Measurements from ENCODE around the gene CRY1. TPM values are rescaled to one million over a fixed set of nuclear protein-coding genes. Genes with fewer than 3 reads are reported as not detected.

Gene CRY1
- polyA plus RNA-seq, 1 of the 3 experiments (the other 2 are of a cell fraction): 4.9 TPM

- CTCF ChIA-PET: interaction anchor here (1.4 to 2.7 kb wide), 3 partner anchors 18 to 32 kb away, joined by 3 to 13 read pairs (median 6); partner anchors contain the start of gene CRY1
- Histone ChIP-seq H3K79me2 (ENCODE audit: insufficient read depth) (no peaks in the 10 kb centered on the region), H3K4me3 (ENCODE audit: low read depth in 2 of 2, low read length in 1 of 2) (no peak overlapping the region), H3F3A (replicated peaks; ENCODE audit: insufficient read depth) (no peaks in the 10 kb centered on the region), H3K9me3 (no peaks in the 10 kb centered on the region), H2AFZ (ENCODE audit: low read depth) (no peak overlapping the region), H3K36me3 (replicated peaks in 1 of 2; ENCODE audit: control insufficient read depth in 1 of 2, insufficient read depth in 2 of 2, low read length in 1 of 2) (no peaks in the 10 kb centered on the region), H4K20me1 (ENCODE audit: insufficient read depth) (no peaks in the 10 kb centered on the region), H3K9ac (no peak overlapping the region), H3K4me1 (ENCODE audit: control insufficient read depth in 1 of 2, insufficient read depth in 2 of 2, low read depth in 1 of 2, low read length in 1 of 2) (no peaks in the 10 kb centered on the region), H3K27me3 (ENCODE audit: insufficient read depth) (no peaks in the 10 kb centered on the region; the same call in 1 of the 2 replicates), H3K9me2 (no peaks in the 10 kb centered on the region), H3K4me2 (no peak overlapping the region), H3K27ac (ENCODE audit: low read depth in 2 of 2, low read length in 1 of 2) (no peak overlapping the region)
- TF ChIP-seq RXRA (IDR thresholded peaks at IDR 0.05; ENCODE audit: borderline replicate concordance, low read depth) (no peak), FOSL2 (IDR thresholded peaks at IDR 0.05; ENCODE audit: borderline replicate concordance, low read depth) (no peak), SIN3A (IDR thresholded peaks at IDR 0.05; ENCODE audit: borderline replicate concordance, low read depth, low read length) (no peak), TCF12 (IDR thresholded peaks at IDR 0.05) (no peak), EP300 (IDR thresholded peaks at IDR 0.05; ENCODE audit: borderline replicate concordance in 1 of 2, low read depth in 1 of 2, low read length in 1 of 2) (no peak), TEAD4 (IDR thresholded peaks at IDR 0.05; ENCODE audit: borderline replicate concordance, insufficient read depth) (no peak)
- TF ChIP-seq, protein P1, sequence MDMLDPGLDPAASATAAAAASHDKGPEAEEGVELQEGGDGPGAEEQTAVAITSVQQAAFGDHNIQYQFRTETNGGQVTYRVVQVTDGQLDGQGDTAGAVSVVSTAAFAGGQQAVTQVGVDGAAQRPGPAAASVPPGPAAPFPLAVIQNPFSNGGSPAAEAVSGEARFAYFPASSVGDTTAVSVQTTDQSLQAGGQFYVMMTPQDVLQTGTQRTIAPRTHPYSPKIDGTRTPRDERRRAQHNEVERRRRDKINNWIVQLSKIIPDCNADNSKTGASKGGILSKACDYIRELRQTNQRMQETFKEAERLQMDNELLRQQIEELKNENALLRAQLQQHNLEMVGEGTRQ (IDR thresholded peaks at IDR 0.05; ENCODE audit: borderline replicate concordance, low read depth, low read length): no peak
- DNase-seq: no peak
- POLR2A ChIA-PET: no interaction called here
These were observed 18.0 kb upstream of the CRY1 start for GRCh38 chr12:107111314-107111713.

GRCh38 chr12:107109726-107110719 lies 16.7 kb upstream of the CRY1 start:
- DNase-seq: no peak
- Histone ChIP-seq H3K4me2 (no peak overlapping the region), H3K27ac (ENCODE audit: low read depth in 2 of 2, low read length in 1 of 2) (no peak overlapping the region), H3K79me2 (ENCODE audit: insufficient read depth) (no peaks in the 10 kb centered on the region), H3F3A (replicated peaks; ENCODE audit: insufficient read depth) (no peaks in the 10 kb centered on the region), H2AFZ (ENCODE audit: low read depth) (no peak overlapping the region), H3K9ac (no peak overlapping the region), H3K4me3 (ENCODE audit: low read depth in 2 of 2, low read length in 1 of 2) (no peak overlapping the region), H3K9me2 (no peaks in the 10 kb centered on the region), H3K36me3 (replicated peaks in 1 of 2; ENCODE audit: control insufficient read depth in 1 of 2, insufficient read depth in 2 of 2, low read length in 1 of 2) (no peaks in the 10 kb centered on the region), H3K4me1 (ENCODE audit: control insufficient read depth in 1 of 2, insufficient read depth in 2 of 2, low read depth in 1 of 2, low read length in 1 of 2) (no peaks in the 10 kb centered on the region), H3K9me3 (no peaks in the 10 kb centered on the region), H4K20me1 (ENCODE audit: insufficient read depth) (no peaks in the 10 kb centered on the region), H3K27me3 (ENCODE audit: insufficient read depth) (no peaks in the 10 kb centered on the region; the same call in 1 of the 2 replicates)
- ChIA-PET POLR2A (no interaction called here), CTCF (interaction anchor here (0.7 to 2.1 kb wide), 3 partner anchors 11 to 115 kb away, joined by 4 to 13 read pairs (median 5); no protein-coding TSS in a partner anchor)
- no peak for TF ChIP-seq FOSL2 (IDR thresholded peaks at IDR 0.05; ENCODE audit: borderline replicate concordance, low read depth)
- 59% methylated on average over 12 of the region's 12 CpGs for WGBS (ENCODE audit: low lambda C conversion rate)

DNA sequence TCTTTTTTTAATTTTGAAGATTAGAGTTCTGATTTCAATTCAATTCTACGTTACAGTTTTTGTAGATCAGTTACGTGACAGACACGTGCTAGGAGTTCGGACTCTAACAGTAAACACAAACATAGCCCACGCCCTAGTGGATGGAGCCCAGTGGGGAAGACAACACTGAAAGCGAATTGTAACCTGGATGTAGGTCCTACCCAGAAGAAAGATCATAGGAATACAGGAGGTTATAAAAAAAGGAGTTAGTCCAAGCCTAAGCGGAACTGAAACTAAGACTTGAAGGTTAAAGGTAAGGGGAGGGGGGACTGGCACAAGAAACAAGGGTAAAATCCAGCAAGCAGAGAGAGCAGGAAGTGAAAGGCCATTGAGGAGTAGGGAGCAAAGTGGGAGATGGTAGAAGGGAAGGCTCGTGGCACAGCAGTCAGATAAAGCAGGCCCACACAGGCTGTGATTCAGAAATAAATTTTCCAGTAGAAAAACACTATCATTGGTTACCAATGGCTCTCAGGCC lies 15.7 kb upstream of the CRY1 start:
- no peaks in the 10 kb centered on the region for H3K9me2 ChIP-seq
- H3K9ac ChIP-seq: no peak overlapping the region
- ChIA-PET POLR2A (no interaction called here), CTCF (interaction anchor here (0.6 to 5.7 kb wide), 3 partner anchors 10 to 210 kb away, joined by 3 to 46 read pairs (median 5); partner anchors contain the start of gene CRY1)
- H3K79me2 ChIP-seq (ENCODE audit: insufficient read depth): no peaks in the 10 kb centered on the region
- no peaks in the 10 kb centered on the region; the same call in 1 of the 2 replicates for H3K27me3 ChIP-seq (ENCODE audit: insufficient read depth)
- H3K36me3 ChIP-seq (replicated peaks in 1 of 2; ENCODE audit: control insufficient read depth in 1 of 2, insufficient read depth in 2 of 2, low read length in 1 of 2): no peaks in the 10 kb centered on the region
- H2AFZ ChIP-seq (ENCODE audit: low read depth): no peak overlapping the region
- H3K4me1 ChIP-seq (ENCODE audit: control insufficient read depth in 1 of 2, insufficient read depth in 2 of 2, low read depth in 1 of 2, low read length in 1 of 2): no peaks in the 10 kb centered on the region
- WGBS (ENCODE audit: low lambda C conversion rate): 67% methylated on average over 8 of the region's 8 CpGs
- H3K4me2 ChIP-seq: no peak overlapping the region
- H3K9me3 ChIP-seq: no peaks in the 10 kb centered on the region
- H3K4me3 ChIP-seq (ENCODE audit: low read depth in 2 of 2, low read length in 1 of 2): no peak overlapping the region
- no peak overlapping the region for H3K27ac ChIP-seq (ENCODE audit: low read depth in 2 of 2, low read length in 1 of 2)
- DNase-seq: no peak
- H4K20me1 ChIP-seq (ENCODE audit: insufficient read depth): no peaks in the 10 kb centered on the region
- H3F3A ChIP-seq (replicated peaks; ENCODE audit: insufficient read depth): no peaks in the 10 kb centered on the region
- no peak for TF ChIP-seq GABPA (IDR thresholded peaks at IDR 0.05; ENCODE audit: low read depth)
- TF ChIP-seq YY1 (IDR thresholded peaks at IDR 0.05; ENCODE audit: low read depth): no peak
- no peak for TF ChIP-seq NRF1 (IDR thresholded peaks at IDR 0.05; ENCODE audit: low read depth, low read length)
- TF ChIP-seq, protein P2, sequence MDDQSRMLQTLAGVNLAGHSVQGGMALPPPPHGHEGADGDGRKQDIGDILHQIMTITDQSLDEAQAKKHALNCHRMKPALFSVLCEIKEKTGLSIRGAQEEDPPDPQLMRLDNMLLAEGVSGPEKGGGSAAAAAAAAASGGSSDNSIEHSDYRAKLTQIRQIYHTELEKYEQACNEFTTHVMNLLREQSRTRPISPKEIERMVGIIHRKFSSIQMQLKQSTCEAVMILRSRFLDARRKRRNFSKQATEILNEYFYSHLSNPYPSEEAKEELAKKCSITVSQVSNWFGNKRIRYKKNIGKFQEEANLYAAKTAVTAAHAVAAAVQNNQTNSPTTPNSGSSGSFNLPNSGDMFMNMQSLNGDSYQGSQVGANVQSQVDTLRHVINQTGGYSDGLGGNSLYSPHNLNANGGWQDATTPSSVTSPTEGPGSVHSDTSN (IDR thresholded peaks at IDR 0.05): no peak
- TF ChIP-seq TAF1 (IDR thresholded peaks at IDR 0.05; ENCODE audit: borderline replicate concordance, low read depth, low read length): no peak
- no peak for TF ChIP-seq RXRA (IDR thresholded peaks at IDR 0.05; ENCODE audit: borderline replicate concordance, low read depth)
- TF ChIP-seq REST (IDR thresholded peaks at IDR 0.05; ENCODE audit: low read depth, low read length): no peak
- TF ChIP-seq TCF12 (IDR thresholded peaks at IDR 0.05): no peak
- no peak for TF ChIP-seq ELF1 (IDR thresholded peaks at IDR 0.05)
